Measurements from ENCODE around the gene IL4I1. TPM values are rescaled to one million over a fixed set of nuclear protein-coding genes. Genes with fewer than 3 reads are reported as not detected.
"Not testable (repeated sequence)": the region's sequence is repeated elsewhere in the genome, so short reads cannot be mapped to it uniquely, and the experiment has no call there.

IL4I1 gene
- polyA plus RNA-seq, 1 of the 3 experiments (the other 2 are of a cell fraction) = 0.35 TPM

DNA sequence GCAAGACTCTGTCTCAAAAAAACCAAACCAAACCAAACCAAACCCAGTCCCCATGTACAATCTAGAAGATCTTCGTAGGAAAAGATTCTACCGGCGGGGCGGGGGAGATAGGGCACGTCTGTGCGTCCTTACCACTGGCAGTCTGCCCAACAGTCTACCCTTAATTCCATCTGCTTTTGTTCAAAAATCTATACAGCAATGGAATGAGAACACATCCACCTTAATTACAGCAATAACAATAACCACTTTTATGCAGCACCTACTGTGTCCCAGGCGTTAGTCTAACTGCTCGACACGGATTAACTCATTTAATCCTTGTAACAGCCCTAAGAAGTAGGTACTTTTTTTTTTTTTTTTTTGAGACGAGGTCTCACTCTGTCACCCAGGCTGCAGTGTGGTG is 29.8 kb upstream of the IL4I1 start:
- ChIA-PET CTCF (no interaction called here), POLR2A (no interaction called here)

DNA sequence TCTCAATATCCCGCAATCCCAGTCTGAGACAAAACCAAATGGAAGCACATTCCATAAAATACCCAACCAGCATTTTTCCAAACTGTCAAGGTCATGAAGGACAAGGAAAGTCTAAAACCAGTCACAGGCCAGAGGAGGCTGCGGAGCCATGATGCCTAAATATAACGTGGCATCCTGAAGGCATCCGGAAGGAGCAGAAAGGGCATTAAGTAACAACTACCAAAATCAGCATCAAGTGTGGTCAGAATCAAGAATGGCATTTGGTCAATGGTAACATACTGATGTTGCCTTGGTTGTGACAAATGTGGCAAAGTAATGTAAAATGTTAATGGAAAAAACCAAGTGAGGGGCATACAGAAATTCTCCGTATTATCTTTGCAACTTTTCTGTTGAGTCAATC is 28.8 kb upstream of the IL4I1 start:
- CTCF ChIA-PET = no interaction called here
- Histone ChIP-seq H4K20me1 (ENCODE audit: insufficient read depth) (peaks cover 44% of the 10 kb centered on the region; the same call in 1 of the 2 replicates), H3K27ac (ENCODE audit: low read depth in 2 of 2, low read length in 1 of 2) (no peak overlapping the region), H3K4me1 (ENCODE audit: control insufficient read depth in 1 of 2, insufficient read depth in 2 of 2, low read depth in 1 of 2, low read length in 1 of 2) (peaks cover 7 to 9% of the 10 kb centered on the region in 2 experiments; a peak in 2 of 4 replicates), H3K27me3 (ENCODE audit: insufficient read depth) (no peaks in the 10 kb centered on the region), H3F3A (replicated peaks; ENCODE audit: insufficient read depth) (peaks cover 13% of the 10 kb centered on the region), H3K36me3 (replicated peaks in 1 of 2; ENCODE audit: control insufficient read depth in 1 of 2, insufficient read depth in 2 of 2, low read length in 1 of 2) (peaks cover 24 to 28% of the 10 kb centered on the region in 2 experiments), H3K79me2 (ENCODE audit: insufficient read depth) (peaks cover 89% of the 10 kb centered on the region), H3K9me2 (no peaks in the 10 kb centered on the region), H3K9me3 (no peaks in the 10 kb centered on the region), H3K9ac (no peak overlapping the region), H3K4me3 (ENCODE audit: low read depth in 2 of 2, low read length in 1 of 2) (no peak overlapping the region), H2AFZ (ENCODE audit: low read depth) (no peak overlapping the region), H3K4me2 (no peak overlapping the region)
- TF ChIP-seq NRF1 (IDR thresholded peaks at IDR 0.05; ENCODE audit: low read depth, low read length) (no peak), POLR2AphosphoS5 (IDR thresholded peaks at IDR 0.05; ENCODE audit: low read depth, low read length) (no peak)
- TF ChIP-seq, protein P1, sequence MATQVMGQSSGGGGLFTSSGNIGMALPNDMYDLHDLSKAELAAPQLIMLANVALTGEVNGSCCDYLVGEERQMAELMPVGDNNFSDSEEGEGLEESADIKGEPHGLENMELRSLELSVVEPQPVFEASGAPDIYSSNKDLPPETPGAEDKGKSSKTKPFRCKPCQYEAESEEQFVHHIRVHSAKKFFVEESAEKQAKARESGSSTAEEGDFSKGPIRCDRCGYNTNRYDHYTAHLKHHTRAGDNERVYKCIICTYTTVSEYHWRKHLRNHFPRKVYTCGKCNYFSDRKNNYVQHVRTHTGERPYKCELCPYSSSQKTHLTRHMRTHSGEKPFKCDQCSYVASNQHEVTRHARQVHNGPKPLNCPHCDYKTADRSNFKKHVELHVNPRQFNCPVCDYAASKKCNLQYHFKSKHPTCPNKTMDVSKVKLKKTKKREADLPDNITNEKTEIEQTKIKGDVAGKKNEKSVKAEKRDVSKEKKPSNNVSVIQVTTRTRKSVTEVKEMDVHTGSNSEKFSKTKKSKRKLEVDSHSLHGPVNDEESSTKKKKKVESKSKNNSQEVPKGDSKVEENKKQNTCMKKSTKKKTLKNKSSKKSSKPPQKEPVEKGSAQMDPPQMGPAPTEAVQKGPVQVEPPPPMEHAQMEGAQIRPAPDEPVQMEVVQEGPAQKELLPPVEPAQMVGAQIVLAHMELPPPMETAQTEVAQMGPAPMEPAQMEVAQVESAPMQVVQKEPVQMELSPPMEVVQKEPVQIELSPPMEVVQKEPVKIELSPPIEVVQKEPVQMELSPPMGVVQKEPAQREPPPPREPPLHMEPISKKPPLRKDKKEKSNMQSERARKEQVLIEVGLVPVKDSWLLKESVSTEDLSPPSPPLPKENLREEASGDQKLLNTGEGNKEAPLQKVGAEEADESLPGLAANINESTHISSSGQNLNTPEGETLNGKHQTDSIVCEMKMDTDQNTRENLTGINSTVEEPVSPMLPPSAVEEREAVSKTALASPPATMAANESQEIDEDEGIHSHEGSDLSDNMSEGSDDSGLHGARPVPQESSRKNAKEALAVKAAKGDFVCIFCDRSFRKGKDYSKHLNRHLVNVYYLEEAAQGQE (IDR thresholded peaks at IDR 0.05; ENCODE audit: low read depth, low read length) = no peak
- POLR2A ChIA-PET = no interaction called here
- 97% methylated on average over 5 of the region's 5 CpGs for WGBS (ENCODE audit: low lambda C conversion rate)
- no peak for DNase-seq

More for the DNA sequence above, 29.8 kb upstream of the IL4I1 start:
- no peak for DNase-seq
- Histone ChIP-seq H3K9me2 (no peaks in the 10 kb centered on the region), H3F3A (replicated peaks; ENCODE audit: insufficient read depth) (peaks cover 18% of the 10 kb centered on the region), H3K36me3 (replicated peaks in 1 of 2; ENCODE audit: control insufficient read depth in 1 of 2, insufficient read depth in 2 of 2, low read length in 1 of 2) (peaks cover 24 to 33% of the 10 kb centered on the region in 2 experiments), H3K9me3 (no peaks in the 10 kb centered on the region), H3K27me3 (ENCODE audit: insufficient read depth) (no peaks in the 10 kb centered on the region), H4K20me1 (ENCODE audit: insufficient read depth) (peaks cover 33% of the 10 kb centered on the region; the same call in 1 of the 2 replicates), H3K9ac (no peak overlapping the region), H3K4me2 (no peak overlapping the region), H3K79me2 (ENCODE audit: insufficient read depth) (peaks cover 78% of the 10 kb centered on the region), H3K27ac (ENCODE audit: low read depth in 2 of 2, low read length in 1 of 2) (no peak overlapping the region), H2AFZ (ENCODE audit: low read depth) (no peak overlapping the region), H3K4me1 (ENCODE audit: control insufficient read depth in 1 of 2, insufficient read depth in 2 of 2, low read depth in 1 of 2, low read length in 1 of 2) (peaks cover 7 to 10% of the 10 kb centered on the region in 2 experiments; a peak in 2 of 4 replicates), H3K4me3 (ENCODE audit: low read depth in 2 of 2, low read length in 1 of 2) (no peak overlapping the region)
- 98% methylated on average over 10 of the region's 10 CpGs for WGBS (ENCODE audit: low lambda C conversion rate)
- TF ChIP-seq SIN3A (IDR thresholded peaks at IDR 0.05; ENCODE audit: borderline replicate concordance, low read depth, low read length) (no peak), RFX5 (IDR thresholded peaks at IDR 0.05; ENCODE audit: low read length) (no peak), EZH2phosphoT487 (IDR thresholded peaks at IDR 0.05; ENCODE audit: borderline replicate concordance, low read depth) (no peak), NRF1 (IDR thresholded peaks at IDR 0.05; ENCODE audit: low read depth, low read length) (no peak)
- TF ChIP-seq, protein P2, sequence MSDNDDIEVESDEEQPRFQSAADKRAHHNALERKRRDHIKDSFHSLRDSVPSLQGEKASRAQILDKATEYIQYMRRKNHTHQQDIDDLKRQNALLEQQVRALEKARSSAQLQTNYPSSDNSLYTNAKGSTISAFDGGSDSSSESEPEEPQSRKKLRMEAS (IDR thresholded peaks at IDR 0.05; ENCODE audit: low read depth) = no peak
- TF ChIP-seq, protein P3, sequence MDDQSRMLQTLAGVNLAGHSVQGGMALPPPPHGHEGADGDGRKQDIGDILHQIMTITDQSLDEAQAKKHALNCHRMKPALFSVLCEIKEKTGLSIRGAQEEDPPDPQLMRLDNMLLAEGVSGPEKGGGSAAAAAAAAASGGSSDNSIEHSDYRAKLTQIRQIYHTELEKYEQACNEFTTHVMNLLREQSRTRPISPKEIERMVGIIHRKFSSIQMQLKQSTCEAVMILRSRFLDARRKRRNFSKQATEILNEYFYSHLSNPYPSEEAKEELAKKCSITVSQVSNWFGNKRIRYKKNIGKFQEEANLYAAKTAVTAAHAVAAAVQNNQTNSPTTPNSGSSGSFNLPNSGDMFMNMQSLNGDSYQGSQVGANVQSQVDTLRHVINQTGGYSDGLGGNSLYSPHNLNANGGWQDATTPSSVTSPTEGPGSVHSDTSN (IDR thresholded peaks at IDR 0.05) = no peak
- TF ChIP-seq, protein P4, sequence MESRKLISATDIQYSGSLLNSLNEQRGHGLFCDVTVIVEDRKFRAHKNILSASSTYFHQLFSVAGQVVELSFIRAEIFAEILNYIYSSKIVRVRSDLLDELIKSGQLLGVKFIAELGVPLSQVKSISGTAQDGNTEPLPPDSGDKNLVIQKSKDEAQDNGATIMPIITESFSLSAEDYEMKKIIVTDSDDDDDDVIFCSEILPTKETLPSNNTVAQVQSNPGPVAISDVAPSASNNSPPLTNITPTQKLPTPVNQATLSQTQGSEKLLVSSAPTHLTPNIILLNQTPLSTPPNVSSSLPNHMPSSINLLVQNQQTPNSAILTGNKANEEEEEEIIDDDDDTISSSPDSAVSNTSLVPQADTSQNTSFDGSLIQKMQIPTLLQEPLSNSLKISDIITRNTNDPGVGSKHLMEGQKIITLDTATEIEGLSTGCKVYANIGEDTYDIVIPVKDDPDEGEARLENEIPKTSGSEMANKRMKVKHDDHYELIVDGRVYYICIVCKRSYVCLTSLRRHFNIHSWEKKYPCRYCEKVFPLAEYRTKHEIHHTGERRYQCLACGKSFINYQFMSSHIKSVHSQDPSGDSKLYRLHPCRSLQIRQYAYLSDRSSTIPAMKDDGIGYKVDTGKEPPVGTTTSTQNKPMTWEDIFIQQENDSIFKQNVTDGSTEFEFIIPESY (IDR thresholded peaks at IDR 0.05; ENCODE audit: borderline replicate concordance, low read depth) = no peak

DNA sequence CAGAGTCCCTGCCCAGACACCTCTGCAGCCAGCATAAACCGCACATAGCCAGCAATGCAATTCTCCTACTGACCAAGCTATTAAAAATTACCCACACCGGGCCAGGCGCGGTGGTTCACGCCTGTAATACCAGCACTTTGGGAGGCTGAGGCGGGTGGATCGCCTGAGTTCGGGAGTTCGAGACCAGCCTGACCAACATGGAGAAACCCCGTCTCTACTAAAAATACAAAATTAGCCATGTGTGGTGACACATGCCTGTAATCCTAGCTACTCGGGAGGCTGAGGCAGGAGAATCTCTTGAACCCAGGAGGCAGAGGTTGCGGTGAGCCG is 28.2 kb upstream of the IL4I1 start:
- H3K4me3 ChIP-seq (ENCODE audit: low read depth in 2 of 2, low read length in 1 of 2); H3K27me3 ChIP-seq (ENCODE audit: insufficient read depth); DNase-seq; H3K27ac ChIP-seq (ENCODE audit: low read depth in 2 of 2, low read length in 1 of 2); H3K4me2 ChIP-seq; H3K4me1 ChIP-seq (ENCODE audit: control insufficient read depth in 1 of 2, insufficient read depth in 2 of 2, low read depth in 1 of 2, low read length in 1 of 2); H3F3A ChIP-seq (replicated peaks; ENCODE audit: insufficient read depth); POLR2A ChIA-PET; H2AFZ ChIP-seq (ENCODE audit: low read depth); H3K9me3 ChIP-seq; H3K9me2 ChIP-seq; H3K9ac ChIP-seq: not testable (repeated sequence)
- H3K36me3 ChIP-seq (replicated peaks in 1 of 2; ENCODE audit: control insufficient read depth in 1 of 2, insufficient read depth in 2 of 2, low read length in 1 of 2) = peaks cover 24 to 28% of the 10 kb centered on the region in 2 experiments
- WGBS (ENCODE audit: low lambda C conversion rate) = 95% methylated on average over 13 of the region's 13 CpGs
- CTCF ChIA-PET = interaction anchor here (0.8 to 1.1 kb wide), 2 partner anchors 13 to 59 kb away, joined by 3 to 4 read pairs; no protein-coding TSS in a partner anchor
- H4K20me1 ChIP-seq (ENCODE audit: insufficient read depth) = peaks cover 50% of the 10 kb centered on the region; the same call in 1 of the 2 replicates
- H3K79me2 ChIP-seq (ENCODE audit: insufficient read depth) = peaks cover 95% of the 10 kb centered on the region
